Stimulated activated CD8-positive, alpha-beta memory T cell treated with anti-CD3 and anti-CD28 coated beads, Interleukin-7, amount 100 ng/mL, for 4 hours (primary cell): Measurements from ENCODE around the gene SELENOV.
"Not testable (repeated sequence)": the region's sequence is repeated elsewhere in the genome, so short reads cannot be mapped to it uniquely, and the experiment has no call there.

Source experiments
- DNase-seq, 2 donors: peaks; one replicate each; pipeline ENCODE4 v3.0.0-alpha.2; 2020; ENCODE audit warnings: low read depth in 2 of 2

Gene SELENOV

GRCh38 chr19:39514840-39515550 lies at the start of gene SELENOV:
Gene SELENOV, plus strand, starts transcription at chr19:39515139. Its CDS starts 74 bp downstream, at chr19:39515213.
- DNase-seq = no peak

- no peak for DNase-seq
Measured at GRCh38 chr19:39465956-39466747, 48.8 kb upstream of the SELENOV start.

GRCh38 chr19:39467941-39468340 lies 47.0 kb upstream of the SELENOV start:
- DNase-seq = no peak

GRCh38 chr19:39469036-39469435 lies 45.9 kb upstream of the SELENOV start:
- DNase-seq = no peak

- DNase-seq = no peak
Measured at GRCh38 chr19:39469567-39469966, 45.4 kb upstream of the SELENOV start.

- DNase-seq = no peak
Measured at GRCh38 chr19:39470724-39471339, 44.1 kb upstream of the SELENOV start.

- no peak for DNase-seq
Measured at GRCh38 chr19:39471756-39472536, 43.0 kb upstream of the SELENOV start.

GRCh38 chr19:39472746-39473442 lies 42.0 kb upstream of the SELENOV start:
- DNase-seq = no peak

- no peak for DNase-seq
Measured at GRCh38 chr19:39473443-39473960, 41.4 kb upstream of the SELENOV start.

GRCh38 chr19:39474139-39474620 lies 40.8 kb upstream of the SELENOV start:
- DNase-seq = peak; percentile 42 to 46

GRCh38 chr19:39475748-39476147 lies 39.2 kb upstream of the SELENOV start:
- DNase-seq = no peak

GRCh38 chr19:39479319-39479801 lies 35.6 kb upstream of the SELENOV start:
- DNase-seq = not testable (repeated sequence)

GRCh38 chr19:39479916-39480315 lies 35.0 kb upstream of the SELENOV start:
- DNase-seq = no peak

- peak; percentile 92 to 96 for DNase-seq
Measured at GRCh38 chr19:39480337-39481228, 34.4 kb upstream of the SELENOV start, which contains the start of gene TIMM50. Gene TIMM50, plus strand, starts transcription at chr19:39480838. Its CDS starts 16 bp downstream, at chr19:39480854.

GRCh38 chr19:39481229-39481545 lies 33.8 kb upstream of the SELENOV start:
- DNase-seq = no peak

GRCh38 chr19:39481676-39482075 lies 33.3 kb upstream of the SELENOV start:
- DNase-seq = no peak

GRCh38 chr19:39483141-39483540 lies 31.8 kb upstream of the SELENOV start:
- no peak for DNase-seq

GRCh38 chr19:39489756-39490155 lies 25.2 kb upstream of the SELENOV start:
- DNase-seq = no peak

- DNase-seq = no peak
Measured at GRCh38 chr19:39492225-39492624, 22.7 kb upstream of the SELENOV start.

- no peak for DNase-seq
Measured at GRCh38 chr19:39492788-39493187, 22.2 kb upstream of the SELENOV start.
